SK-N-SH treated with all-trans-retinoic acid at 6 μM for 48 hours (cell line): ENCODE results near the gene PPM1H.

ENCODE experiments used
- ATAC-seq: fragments of 200-7000 bp; cut with Tn5 transposase; 3 replicates; pipeline ENCODE4 v1.9.1; 2020; ENCODE audit warnings: mild to moderate bottlenecking, moderate library complexity
- ARNTL ChIP-seq: fragments of 450-650 bp; formaldehyde crosslinking; IDR thresholded peaks from 2 replicates; pipeline ENCODE4 v1.5.0; 2020; ENCODE audit warnings: low read depth, mild to moderate bottlenecking, moderate library complexity, borderline replicate concordance
- BACH2 ChIP-seq: fragments of 250-450 bp; sonication (Bioruptor Pico); IDR thresholded peaks from 2 replicates; pipeline ENCODE4 v1.9.0; 2021; ENCODE audit warnings: mild to moderate bottlenecking, borderline replicate concordance
- CSDC2 ChIP-seq: fragments of 250-450 bp; sonication (Bioruptor Pico); IDR thresholded peaks from 2 replicates; pipeline ENCODE4 v1.5.0; 2020; ENCODE audit warnings: mild to moderate bottlenecking, moderate library complexity
- ESRRG ChIP-seq: fragments of 250-450 bp; sonication (Bioruptor Pico); IDR thresholded peaks from 2 replicates; pipeline ENCODE4 v1.6.1; 2021; ENCODE audit warnings: mild to moderate bottlenecking
- OSR1 ChIP-seq: fragments of 250-450 bp; sonication (Bioruptor Pico); IDR thresholded peaks from 2 replicates; pipeline ENCODE4 v1.8.0; 2022; ENCODE audit warnings: moderate library complexity, mild to moderate bottlenecking, inconsistent platforms
- TCF4 ChIP-seq: fragments of 250-450 bp; sonication (Bioruptor Pico); IDR thresholded peaks from 2 replicates; pipeline ENCODE4 v1.8.0; 2021; ENCODE audit warnings: mild to moderate bottlenecking, moderate library complexity, borderline replicate concordance
- TOX ChIP-seq: fragments of 250-450 bp; sonication (Bioruptor Pico); IDR thresholded peaks from 2 replicates; pipeline ENCODE4 v1.8.0; 2021; ENCODE audit warnings: mild to moderate bottlenecking, moderate library complexity, borderline replicate concordance
- ZFP3 ChIP-seq: fragments of 250-450 bp; sonication (Bioruptor Pico); IDR thresholded peaks from 2 replicates; pipeline ENCODE4 v1.5.0; 2020; ENCODE audit warnings: mild to moderate bottlenecking, moderate library complexity
- ZFP30 ChIP-seq: fragments of 450-650 bp; formaldehyde crosslinking; IDR thresholded peaks from 2 replicates; pipeline ENCODE4 v1.5.0; 2022; ENCODE audit warnings: mild to moderate bottlenecking, moderate library complexity
- ZNF565 ChIP-seq: fragments of 450-650 bp; formaldehyde crosslinking; conservative IDR thresholded peaks from 2 replicates; pipeline ENCODE4 v1.5.0; 2020; ENCODE audit warnings: low read depth, mild to moderate bottlenecking, moderate library complexity
- ZNF70 ChIP-seq: fragments of 450-650 bp; formaldehyde crosslinking; IDR thresholded peaks from 2 replicates; pipeline ENCODE4 v1.5.0; 2020; ENCODE audit warnings: mild to moderate bottlenecking, moderate library complexity
- ZNF8 ChIP-seq: fragments of 450-650 bp; formaldehyde crosslinking; IDR thresholded peaks from 2 replicates; pipeline ENCODE4 v1.5.0; 2020; ENCODE audit warnings: mild to moderate bottlenecking, moderate library complexity
- TF ChIP-seq, protein P1 (sequence below): fragments of 250-450 bp; sonication (Bioruptor Pico); IDR thresholded peaks from 2 replicates; pipeline ENCODE4 v1.5.1; 2020; ENCODE audit warnings: low read depth, mild to moderate bottlenecking, moderate library complexity
- TF ChIP-seq, protein P2 (sequence below): fragments of 250-450 bp; sonication (Bioruptor Pico); IDR thresholded peaks from 2 replicates; pipeline ENCODE4 v1.5.1; 2021; ENCODE audit warnings: mild to moderate bottlenecking, moderate library complexity
- TF ChIP-seq, protein P3 (sequence below): fragments of 250-450 bp; sonication (Bioruptor Pico); IDR thresholded peaks from 2 replicates; pipeline ENCODE4 v1.5.0; 2020; ENCODE audit warnings: mild to moderate bottlenecking, moderate library complexity
- TF ChIP-seq, protein P4 (sequence below): fragments of 250-450 bp; sonication (Bioruptor Pico); IDR thresholded peaks from 2 replicates; pipeline ENCODE4 v1.8.0; 2020; ENCODE audit warnings: mild to moderate bottlenecking, moderate library complexity, borderline replicate concordance
- TF ChIP-seq, protein P5 (sequence below): fragments of 250-450 bp; sonication (Bioruptor Pico); IDR thresholded peaks from 2 replicates; pipeline ENCODE4 v1.8.0; 2021; ENCODE audit warnings: low read depth, mild to moderate bottlenecking, moderate library complexity, borderline replicate concordance

The PPM1H gene

DNA sequence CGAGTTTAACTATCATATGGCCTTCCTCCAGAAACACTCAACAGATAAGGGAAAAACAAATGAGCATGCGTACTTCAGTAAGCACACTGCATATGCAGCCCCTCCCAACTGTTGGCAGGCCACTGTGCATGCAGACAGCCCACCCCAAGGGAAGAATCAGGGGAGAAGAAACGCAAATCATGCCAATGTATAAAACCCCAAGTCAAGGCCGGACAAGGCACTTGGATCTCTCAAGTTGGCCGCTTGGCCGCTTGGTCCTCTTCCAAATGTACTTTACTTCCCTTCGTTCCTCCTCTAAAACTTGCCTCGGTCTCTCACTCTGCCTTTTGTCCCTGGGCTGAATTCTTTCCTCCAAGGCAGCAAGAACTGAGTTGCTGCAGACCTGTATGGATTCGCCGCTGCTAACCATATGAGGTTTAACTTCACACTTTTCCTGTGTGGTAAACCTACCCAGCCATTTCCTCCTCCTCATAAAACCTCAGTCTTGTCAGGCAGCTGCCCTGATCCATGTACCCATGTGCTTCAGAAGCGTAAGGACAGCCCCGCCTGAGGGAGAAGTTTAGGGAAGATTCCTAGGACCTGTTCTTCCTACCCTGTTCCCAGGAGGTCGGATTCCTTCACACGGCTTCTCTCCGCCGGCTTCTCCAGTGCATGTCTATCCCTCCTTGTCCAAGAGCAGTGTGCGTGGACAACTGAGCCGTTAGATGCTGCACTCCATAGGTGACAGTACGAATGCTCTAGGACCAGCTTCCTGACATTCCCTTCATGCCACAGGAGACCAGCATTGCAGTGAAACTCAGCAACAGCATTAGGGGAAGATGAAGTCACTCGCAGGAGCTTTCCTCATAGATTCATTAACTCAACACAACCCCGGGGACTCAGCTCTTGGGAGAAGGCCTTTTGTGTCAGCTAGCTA is 280.4 kb downstream of the PPM1H start:
- no peak for ATAC-seq
- TF ChIP-seq OSR1 (CRISPR knock-in tag), result no peak
- TF ChIP-seq ESRRG (CRISPR knock-in tag), result no peak
- no peak for TF ChIP-seq ARNTL
- TF ChIP-seq, protein P1, sequence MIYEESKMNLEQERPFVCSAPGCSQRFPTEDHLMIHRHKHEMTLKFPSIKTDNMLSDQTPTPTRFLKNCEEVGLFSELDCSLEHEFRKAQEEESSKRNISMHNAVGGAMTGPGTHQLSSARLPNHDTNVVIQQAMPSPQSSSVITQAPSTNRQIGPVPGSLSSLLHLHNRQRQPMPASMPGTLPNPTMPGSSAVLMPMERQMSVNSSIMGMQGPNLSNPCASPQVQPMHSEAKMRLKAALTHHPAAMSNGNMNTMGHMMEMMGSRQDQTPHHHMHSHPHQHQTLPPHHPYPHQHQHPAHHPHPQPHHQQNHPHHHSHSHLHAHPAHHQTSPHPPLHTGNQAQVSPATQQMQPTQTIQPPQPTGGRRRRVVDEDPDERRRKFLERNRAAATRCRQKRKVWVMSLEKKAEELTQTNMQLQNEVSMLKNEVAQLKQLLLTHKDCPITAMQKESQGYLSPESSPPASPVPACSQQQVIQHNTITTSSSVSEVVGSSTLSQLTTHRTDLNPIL (CRISPR knock-in tag), result no peak
- TF ChIP-seq TCF4 (CRISPR knock-in tag), result no peak
- TF ChIP-seq ZNF8 (CRISPR knock-in tag), result no peak
- no peak for TF ChIP-seq ZFP3 (CRISPR knock-in tag)
- TF ChIP-seq, protein P2, sequence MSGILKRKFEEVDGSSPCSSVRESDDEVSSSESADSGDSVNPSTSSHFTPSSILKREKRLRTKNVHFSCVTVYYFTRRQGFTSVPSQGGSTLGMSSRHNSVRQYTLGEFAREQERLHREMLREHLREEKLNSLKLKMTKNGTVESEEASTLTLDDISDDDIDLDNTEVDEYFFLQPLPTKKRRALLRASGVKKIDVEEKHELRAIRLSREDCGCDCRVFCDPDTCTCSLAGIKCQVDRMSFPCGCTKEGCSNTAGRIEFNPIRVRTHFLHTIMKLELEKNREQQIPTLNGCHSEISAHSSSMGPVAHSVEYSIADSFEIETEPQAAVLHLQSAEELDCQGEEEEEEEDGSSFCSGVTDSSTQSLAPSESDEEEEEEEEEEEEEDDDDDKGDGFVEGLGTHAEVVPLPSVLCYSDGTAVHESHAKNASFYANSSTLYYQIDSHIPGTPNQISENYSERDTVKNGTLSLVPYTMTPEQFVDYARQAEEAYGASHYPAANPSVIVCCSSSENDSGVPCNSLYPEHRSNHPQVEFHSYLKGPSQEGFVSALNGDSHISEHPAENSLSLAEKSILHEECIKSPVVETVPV, result no peak
- TF ChIP-seq ZNF70 (CRISPR knock-in tag), result no peak
- TF ChIP-seq, protein P3, sequence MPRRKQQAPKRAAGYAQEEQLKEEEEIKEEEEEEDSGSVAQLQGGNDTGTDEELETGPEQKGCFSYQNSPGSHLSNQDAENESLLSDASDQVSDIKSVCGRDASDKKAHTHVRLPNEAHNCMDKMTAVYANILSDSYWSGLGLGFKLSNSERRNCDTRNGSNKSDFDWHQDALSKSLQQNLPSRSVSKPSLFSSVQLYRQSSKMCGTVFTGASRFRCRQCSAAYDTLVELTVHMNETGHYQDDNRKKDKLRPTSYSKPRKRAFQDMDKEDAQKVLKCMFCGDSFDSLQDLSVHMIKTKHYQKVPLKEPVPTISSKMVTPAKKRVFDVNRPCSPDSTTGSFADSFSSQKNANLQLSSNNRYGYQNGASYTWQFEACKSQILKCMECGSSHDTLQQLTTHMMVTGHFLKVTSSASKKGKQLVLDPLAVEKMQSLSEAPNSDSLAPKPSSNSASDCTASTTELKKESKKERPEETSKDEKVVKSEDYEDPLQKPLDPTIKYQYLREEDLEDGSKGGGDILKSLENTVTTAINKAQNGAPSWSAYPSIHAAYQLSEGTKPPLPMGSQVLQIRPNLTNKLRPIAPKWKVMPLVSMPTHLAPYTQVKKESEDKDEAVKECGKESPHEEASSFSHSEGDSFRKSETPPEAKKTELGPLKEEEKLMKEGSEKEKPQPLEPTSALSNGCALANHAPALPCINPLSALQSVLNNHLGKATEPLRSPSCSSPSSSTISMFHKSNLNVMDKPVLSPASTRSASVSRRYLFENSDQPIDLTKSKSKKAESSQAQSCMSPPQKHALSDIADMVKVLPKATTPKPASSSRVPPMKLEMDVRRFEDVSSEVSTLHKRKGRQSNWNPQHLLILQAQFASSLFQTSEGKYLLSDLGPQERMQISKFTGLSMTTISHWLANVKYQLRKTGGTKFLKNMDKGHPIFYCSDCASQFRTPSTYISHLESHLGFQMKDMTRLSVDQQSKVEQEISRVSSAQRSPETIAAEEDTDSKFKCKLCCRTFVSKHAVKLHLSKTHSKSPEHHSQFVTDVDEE (CRISPR knock-in tag), result no peak
- TF ChIP-seq TOX (CRISPR knock-in tag), result no peak
- no peak for TF ChIP-seq CSDC2 (CRISPR knock-in tag)
- TF ChIP-seq, protein P4, sequence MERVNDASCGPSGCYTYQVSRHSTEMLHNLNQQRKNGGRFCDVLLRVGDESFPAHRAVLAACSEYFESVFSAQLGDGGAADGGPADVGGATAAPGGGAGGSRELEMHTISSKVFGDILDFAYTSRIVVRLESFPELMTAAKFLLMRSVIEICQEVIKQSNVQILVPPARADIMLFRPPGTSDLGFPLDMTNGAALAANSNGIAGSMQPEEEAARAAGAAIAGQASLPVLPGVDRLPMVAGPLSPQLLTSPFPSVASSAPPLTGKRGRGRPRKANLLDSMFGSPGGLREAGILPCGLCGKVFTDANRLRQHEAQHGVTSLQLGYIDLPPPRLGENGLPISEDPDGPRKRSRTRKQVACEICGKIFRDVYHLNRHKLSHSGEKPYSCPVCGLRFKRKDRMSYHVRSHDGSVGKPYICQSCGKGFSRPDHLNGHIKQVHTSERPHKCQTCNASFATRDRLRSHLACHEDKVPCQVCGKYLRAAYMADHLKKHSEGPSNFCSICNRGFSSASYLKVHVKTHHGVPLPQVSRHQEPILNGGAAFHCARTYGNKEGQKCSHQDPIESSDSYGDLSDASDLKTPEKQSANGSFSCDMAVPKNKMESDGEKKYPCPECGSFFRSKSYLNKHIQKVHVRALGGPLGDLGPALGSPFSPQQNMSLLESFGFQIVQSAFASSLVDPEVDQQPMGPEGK (CRISPR knock-in tag), result no peak
- TF ChIP-seq, protein P5, sequence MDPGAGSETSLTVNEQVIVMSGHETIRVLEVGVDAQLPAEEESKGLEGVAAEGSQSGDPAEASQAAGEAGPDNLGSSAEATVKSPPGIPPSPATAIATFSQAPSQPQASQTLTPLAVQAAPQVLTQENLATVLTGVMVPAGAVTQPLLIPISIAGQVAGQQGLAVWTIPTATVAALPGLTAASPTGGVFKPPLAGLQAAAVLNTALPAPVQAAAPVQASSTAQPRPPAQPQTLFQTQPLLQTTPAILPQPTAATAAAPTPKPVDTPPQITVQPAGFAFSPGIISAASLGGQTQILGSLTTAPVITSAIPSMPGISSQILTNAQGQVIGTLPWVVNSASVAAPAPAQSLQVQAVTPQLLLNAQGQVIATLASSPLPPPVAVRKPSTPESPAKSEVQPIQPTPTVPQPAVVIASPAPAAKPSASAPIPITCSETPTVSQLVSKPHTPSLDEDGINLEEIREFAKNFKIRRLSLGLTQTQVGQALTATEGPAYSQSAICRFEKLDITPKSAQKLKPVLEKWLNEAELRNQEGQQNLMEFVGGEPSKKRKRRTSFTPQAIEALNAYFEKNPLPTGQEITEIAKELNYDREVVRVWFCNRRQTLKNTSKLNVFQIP (CRISPR knock-in tag), result no peak
- TF ChIP-seq BACH2, result no peak
- TF ChIP-seq ZNF565 (CRISPR knock-in tag), result no peak
- TF ChIP-seq ZFP30, result no peak

DNA sequence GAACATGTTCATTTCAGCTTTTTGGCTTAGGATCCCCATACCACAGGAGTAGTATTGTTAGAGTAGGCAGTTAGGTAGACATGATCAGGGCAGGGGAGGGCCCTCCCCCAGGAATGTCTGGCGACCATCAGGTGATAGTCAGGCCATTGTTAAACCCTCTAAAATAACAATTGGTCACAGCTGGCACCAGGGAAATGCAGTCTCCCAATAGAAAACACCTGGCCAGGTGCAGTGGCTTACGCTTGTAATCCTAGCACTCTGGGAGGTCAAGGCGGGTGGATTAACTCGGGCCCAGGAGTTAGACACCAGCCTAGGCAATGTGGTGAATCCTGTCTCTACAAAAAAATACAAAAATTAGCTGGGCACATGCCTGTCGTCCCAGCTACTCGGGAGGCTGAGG is 281.2 kb downstream of the PPM1H start:
- no peak for ATAC-seq
- TF ChIP-seq, protein P4 (CRISPR knock-in tag), result no peak
- TF ChIP-seq, protein P2, result no peak
- TF ChIP-seq, all 23 proteins: peak for 0
